Colonic mucosa (tissue), 4 donors: ENCODE results near the gene COLEC11. TPM values are rescaled to one million over a fixed set of nuclear protein-coding genes. Genes with fewer than 3 reads are reported as not detected.

Experiments
- DNase-seq: peaks from one replicate; pipeline ENCODE4 v3.0.0-alpha.2; 2020
- H3K27ac ChIP-seq: fragments of 200-600 bp; one replicate; pipeline ENCODE4 v1.8.0; 2021
- H3K27me3 ChIP-seq: fragments of 200-600 bp; one replicate; pipeline ENCODE4 v1.8.0; 2021
- H3K36me3 ChIP-seq: fragments of 200-600 bp; one replicate; pipeline ENCODE4 v1.8.0; 2021
- H3K4me1 ChIP-seq: fragments of 200-600 bp; one replicate; pipeline ENCODE4 v1.8.0; 2021; ENCODE audit warnings: mild to moderate bottlenecking
- H3K4me3 ChIP-seq: fragments of 200-600 bp; one replicate; pipeline ENCODE4 v1.8.0; 2021
- H3K9ac ChIP-seq, 2 donors: one replicate each; pipeline ENCODE4 v1.7.0; 2013; ENCODE audit warnings: control low read depth in 2 of 2, low read depth in 2 of 2, low read length in 2 of 2
- H3K9me3 ChIP-seq: fragments of 200-600 bp; one replicate; pipeline ENCODE4 v1.8.0; 2021
- intact Hi-C: fragments of 100-400 bp; cut with DNase I; formaldehyde crosslinking; loops from one replicate; pipeline ENCODE4 v1.14.1; 2022
- total RNA-seq, 2 donors: library from RNA; stranded (reverse); fragmentation: NEBNext Ultra II Directional in 1 of 2; extraction: Animal tissue kit (Norgen Biotek cat#: 25700) in 1 of 2; gene quantifications; one replicate each; pipeline ENCODE4 v1.2.1, GENCODE V29; 2021
- TF ChIP-seq, protein P1 (sequence below): fragments of 200-600 bp; IDR thresholded peaks from one replicate; pipeline ENCODE4 v1.8.0; 2022; ENCODE audit warnings: antibody characterized with exemption, mild to moderate bottlenecking
- donor health status: healthy.
- donor health status: DM: no; HTN: no; CAD: no.
- donor health status: DM: no; HTN: no; CAD: no.

COLEC11 gene
- total RNA-seq = under 1 TPM; 0.47 to 0.80 TPM

DNA sequence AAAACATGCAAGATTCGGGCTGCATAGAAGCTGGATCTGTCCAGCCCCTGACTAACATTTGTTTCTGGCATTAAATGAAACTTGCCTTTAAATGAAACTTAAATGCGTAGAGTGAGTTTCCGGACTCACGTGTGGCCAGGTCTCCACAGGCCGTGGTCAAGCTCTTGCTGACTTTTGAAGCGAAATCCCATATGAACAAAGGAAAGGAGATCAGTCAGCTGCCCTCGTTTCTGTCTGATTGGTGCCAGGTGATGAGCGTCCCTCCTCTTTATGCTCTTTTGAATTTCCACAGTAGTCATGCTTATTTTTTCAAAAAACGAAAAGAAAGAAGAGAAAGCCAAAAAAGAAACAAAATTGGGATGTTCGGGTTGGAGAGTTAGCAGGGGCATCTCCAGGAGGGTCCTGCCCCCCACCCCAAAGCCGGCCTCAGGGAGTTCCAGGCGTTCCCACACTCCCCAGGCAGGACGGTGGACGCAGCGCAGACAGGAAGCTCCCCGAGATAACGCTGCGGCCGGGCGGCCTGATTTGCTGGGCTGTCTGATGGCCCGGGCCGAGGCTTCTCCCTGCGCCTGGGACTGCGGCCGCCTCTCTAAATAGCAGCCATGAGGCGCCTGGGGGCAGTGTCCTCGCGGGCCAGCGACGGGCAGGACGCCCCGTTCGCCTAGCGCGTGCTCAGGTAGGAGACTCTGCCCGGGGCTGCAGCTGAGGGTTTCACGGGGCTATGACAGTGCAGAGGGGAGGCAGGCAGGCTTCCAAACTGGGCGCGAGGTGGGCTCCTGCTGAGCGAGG is at the start of gene COLEC11:
Gene COLEC11, plus strand, starts transcription at position 620 of the 789 bp plus-strand sequence. CDS start 9,229 bp downstream, outside the sequence.
- Histone ChIP-seq H3K27ac (no peak within 1 kb of the TSS), H3K4me1 (no peaks in the 10 kb centered on the region), H3K27me3 (no peaks in the 10 kb centered on the region), H3K9me3 (no peaks in the 10 kb centered on the region), H3K36me3 (no peaks in the 10 kb centered on the region), H3K4me3 (no peak within 1 kb of the TSS), H3K9ac (no peak within 1 kb of the TSS)
- TF ChIP-seq, protein P1, sequence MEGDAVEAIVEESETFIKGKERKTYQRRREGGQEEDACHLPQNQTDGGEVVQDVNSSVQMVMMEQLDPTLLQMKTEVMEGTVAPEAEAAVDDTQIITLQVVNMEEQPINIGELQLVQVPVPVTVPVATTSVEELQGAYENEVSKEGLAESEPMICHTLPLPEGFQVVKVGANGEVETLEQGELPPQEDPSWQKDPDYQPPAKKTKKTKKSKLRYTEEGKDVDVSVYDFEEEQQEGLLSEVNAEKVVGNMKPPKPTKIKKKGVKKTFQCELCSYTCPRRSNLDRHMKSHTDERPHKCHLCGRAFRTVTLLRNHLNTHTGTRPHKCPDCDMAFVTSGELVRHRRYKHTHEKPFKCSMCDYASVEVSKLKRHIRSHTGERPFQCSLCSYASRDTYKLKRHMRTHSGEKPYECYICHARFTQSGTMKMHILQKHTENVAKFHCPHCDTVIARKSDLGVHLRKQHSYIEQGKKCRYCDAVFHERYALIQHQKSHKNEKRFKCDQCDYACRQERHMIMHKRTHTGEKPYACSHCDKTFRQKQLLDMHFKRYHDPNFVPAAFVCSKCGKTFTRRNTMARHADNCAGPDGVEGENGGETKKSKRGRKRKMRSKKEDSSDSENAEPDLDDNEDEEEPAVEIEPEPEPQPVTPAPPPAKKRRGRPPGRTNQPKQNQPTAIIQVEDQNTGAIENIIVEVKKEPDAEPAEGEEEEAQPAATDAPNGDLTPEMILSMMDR = no peak
- DNase-seq = no peak
- intact Hi-C loops = no loop called here

DNA sequence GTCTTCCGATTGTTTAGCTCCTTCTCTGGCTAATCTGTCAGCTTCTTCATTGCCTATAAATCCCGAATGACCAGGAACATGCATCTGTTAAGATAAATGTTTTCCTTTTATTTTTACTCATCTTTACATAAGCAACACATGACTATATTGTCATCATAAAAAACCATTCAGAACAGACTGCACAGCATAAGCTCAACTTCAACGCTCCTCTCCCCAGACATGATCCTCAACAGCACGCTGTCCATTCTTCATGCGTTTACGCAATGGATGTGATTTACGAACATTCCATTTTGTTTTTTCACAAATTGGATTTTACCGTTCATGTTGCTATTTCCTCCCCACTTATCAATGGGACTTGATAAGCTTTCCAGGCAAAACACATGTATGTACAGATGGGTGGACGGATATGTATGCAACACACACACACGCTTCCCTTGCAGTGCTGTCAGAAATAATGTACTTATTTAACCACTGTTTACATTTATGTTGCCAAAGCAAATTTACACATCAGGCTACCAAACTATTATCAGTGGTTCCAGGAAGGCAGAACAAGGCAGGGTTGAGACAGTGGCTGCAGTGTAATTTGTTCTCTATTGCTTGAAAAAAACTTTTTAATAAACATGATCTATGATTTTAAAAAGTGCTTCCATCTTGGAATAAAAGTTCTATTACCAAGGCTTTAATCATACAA is 49.0 kb upstream of the COLEC11 start:
- DNase-seq = no peak
- TF ChIP-seq, protein P1 = no peak
- Histone ChIP-seq H3K9ac (no peak overlapping the region), H3K4me3 (no peak overlapping the region), H3K36me3 (peaks cover 6% of the 10 kb centered on the region), H3K4me1 (no peaks in the 10 kb centered on the region), H3K27ac (no peak overlapping the region), H3K9me3 (no peaks in the 10 kb centered on the region), H3K27me3 (no peaks in the 10 kb centered on the region)
- intact Hi-C loops = no loop called here

DNA sequence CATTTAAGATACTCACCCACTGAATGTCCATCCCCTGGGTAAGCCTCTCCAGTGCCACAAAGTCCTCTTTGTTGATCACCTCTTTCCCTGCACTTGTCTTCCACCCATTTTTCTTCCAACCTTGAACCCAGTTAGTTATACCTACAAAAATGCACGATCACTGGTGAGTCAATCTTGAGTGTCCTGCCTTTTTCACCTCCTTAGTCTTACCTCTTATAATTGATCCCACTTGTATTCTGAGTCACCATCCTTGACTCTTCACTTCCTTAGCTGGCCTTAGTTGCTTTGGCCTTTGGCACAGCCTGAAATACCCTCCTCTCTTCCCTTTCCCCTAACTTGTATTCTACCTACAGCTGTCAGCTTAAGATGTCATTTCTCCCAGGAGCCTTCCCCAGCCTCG is 47.0 kb upstream of the COLEC11 start:
- TF ChIP-seq, protein P1 = no peak
- no peak for DNase-seq
- H3K4me3 ChIP-seq = no peak overlapping the region
- no peak overlapping the region for H3K9ac ChIP-seq
- intact Hi-C loops = no loop called here
- no peaks in the 10 kb centered on the region for H3K27me3 ChIP-seq
- peaks cover 12% of the 10 kb centered on the region for H3K36me3 ChIP-seq
- no peak overlapping the region for H3K27ac ChIP-seq
- H3K4me1 ChIP-seq = no peaks in the 10 kb centered on the region
- H3K9me3 ChIP-seq = no peaks in the 10 kb centered on the region

DNA sequence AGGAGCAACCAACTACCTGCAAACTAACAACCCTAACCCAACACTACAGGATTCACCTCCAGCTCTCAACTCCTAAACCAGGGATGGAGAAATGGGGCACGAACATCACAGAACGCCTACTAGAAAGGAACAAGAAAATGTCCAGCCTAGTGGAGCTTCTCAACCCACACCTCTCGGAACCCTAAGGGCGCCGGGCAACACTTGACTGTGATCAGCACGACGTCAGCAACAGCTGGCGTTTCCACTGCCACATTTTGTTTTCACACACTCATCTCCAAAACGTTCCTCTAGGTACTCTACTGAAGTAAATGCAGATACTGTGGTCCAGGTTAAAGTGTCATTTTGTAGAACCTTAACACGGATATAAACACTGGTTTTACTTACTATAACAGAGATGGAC is 41.0 kb upstream of the COLEC11 start:
- Histone ChIP-seq H3K36me3 (peaks cover 15% of the 10 kb centered on the region), H3K9me3 (no peaks in the 10 kb centered on the region), H3K9ac (no peak overlapping the region), H3K27ac (no peak overlapping the region), H3K4me1 (peaks cover 7% of the 10 kb centered on the region), H3K4me3 (no peak overlapping the region), H3K27me3 (no peaks in the 10 kb centered on the region)
- TF ChIP-seq, protein P1 = no peak
- no peak for DNase-seq
- intact Hi-C loops = no loop called here

DNA sequence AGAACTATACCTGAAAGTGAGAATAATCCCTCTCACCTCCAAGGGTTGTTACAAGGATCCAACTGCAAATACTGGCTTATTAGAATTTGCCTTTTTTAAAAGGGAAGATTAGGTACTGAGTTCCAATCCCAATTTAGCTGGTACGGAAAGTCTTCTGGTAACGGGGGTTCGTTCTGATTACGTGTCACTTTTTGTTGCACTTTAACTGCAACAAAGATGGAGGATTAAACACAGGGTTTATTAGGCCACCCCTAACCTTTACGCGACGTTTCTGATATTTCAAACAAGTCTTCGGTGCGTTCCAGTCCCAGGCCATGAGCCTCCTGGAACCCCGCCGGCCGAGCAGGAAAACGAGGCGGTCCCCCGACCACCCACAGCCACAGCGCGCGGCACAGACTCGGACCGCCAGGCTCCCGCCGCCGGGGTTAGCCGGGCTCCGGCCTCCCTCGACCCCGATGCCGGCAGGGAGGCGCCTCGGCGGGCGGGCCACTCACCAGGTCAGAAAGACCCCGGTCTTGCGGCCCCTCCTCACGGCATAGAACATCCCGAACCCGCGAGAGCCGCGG is 37.2 kb upstream of the COLEC11 start:
- TF ChIP-seq, protein P1 = no peak
- no peak for DNase-seq
- Histone ChIP-seq H3K4me3 (peak overlapping the region; percentile 100), H3K27me3 (no peaks in the 10 kb centered on the region), H3K9ac (peak overlapping the region; percentile 83 to 88), H3K36me3 (peaks cover 8% of the 10 kb centered on the region), H3K27ac (peak overlapping the region; percentile 86), H3K9me3 (no peaks in the 10 kb centered on the region), H3K4me1 (peaks cover 7% of the 10 kb centered on the region)
- intact Hi-C loops = loop anchor here (5.0 kb wide), 2 partner anchors 35 to 180 kb away; partner anchors contain the start of genes EIPR1 and TRAPPC12
